Measurements from ENCODE around the gene LUZP2. TPM values are rescaled to one million over a fixed set of nuclear protein-coding genes. Genes with fewer than 3 reads are reported as not detected.
"Not testable (repeated sequence)": the region's sequence is repeated elsewhere in the genome, so short reads cannot be mapped to it uniquely, and the experiment has no call there.

LUZP2 gene
- total RNA-seq, 1 donor from 2014 or later: 0.18 TPM

GRCh38 chr11:24861440-24861839, 364.6 kb downstream of the LUZP2 start:
- DNase-seq (ENCODE audit: low spot score): no peak
- intact Hi-C loops (cut with DNase I): no loop called here
- no peak for ATAC-seq

GRCh38 chr11:24866743-24867142, 369.9 kb downstream of the LUZP2 start:
- no peak for DNase-seq (ENCODE audit: low spot score)
- no peak for ATAC-seq
- intact Hi-C loops (cut with DNase I): no loop called here

DNA sequence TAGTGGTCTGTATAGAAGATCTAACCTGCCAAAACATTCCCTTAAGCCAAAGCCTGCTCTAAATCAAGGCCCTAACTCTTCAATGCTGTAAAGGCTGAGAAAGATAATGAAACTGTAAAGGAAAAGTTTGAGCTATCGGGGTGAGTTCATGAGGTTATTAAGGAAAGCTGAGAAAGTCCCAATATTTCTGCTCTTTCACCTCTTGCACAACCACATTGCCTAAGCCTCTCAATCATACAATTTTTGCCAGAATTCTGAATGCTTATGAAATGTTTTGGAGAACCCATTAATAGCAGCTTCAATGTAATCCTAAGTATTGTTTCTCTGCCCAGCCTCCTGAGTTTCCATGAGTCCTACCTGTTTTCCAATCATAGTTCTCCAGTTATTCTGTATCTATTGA, 373.2 kb downstream of the LUZP2 start:
- intact Hi-C loops (cut with DNase I): no loop called here
- DNase-seq (ENCODE audit: low spot score) (no peak), ATAC-seq (peak; percentile 45)

DNA sequence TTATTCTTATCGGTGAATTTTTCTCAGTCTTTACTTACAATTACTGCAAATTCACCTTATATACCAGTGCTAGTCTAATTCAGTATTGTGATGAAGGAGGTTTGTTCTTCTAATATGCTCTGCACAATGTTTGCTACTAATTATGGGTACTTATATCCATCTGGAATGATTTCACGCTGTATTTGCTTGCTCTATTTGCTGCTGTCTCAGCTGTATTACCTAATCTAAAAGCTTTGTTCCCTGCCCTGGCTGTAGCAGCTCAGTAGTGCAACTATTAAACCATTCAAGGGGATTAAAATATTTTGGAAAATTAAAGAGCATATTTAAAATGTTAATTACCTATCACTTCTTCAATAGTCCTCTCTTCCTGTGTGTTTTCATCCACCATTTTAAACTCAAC, 375.3 kb downstream of the LUZP2 start:
- intact Hi-C loops (cut with DNase I): no loop called here
- DNase-seq (ENCODE audit: low spot score) (no peak), ATAC-seq (no peak)

DNA sequence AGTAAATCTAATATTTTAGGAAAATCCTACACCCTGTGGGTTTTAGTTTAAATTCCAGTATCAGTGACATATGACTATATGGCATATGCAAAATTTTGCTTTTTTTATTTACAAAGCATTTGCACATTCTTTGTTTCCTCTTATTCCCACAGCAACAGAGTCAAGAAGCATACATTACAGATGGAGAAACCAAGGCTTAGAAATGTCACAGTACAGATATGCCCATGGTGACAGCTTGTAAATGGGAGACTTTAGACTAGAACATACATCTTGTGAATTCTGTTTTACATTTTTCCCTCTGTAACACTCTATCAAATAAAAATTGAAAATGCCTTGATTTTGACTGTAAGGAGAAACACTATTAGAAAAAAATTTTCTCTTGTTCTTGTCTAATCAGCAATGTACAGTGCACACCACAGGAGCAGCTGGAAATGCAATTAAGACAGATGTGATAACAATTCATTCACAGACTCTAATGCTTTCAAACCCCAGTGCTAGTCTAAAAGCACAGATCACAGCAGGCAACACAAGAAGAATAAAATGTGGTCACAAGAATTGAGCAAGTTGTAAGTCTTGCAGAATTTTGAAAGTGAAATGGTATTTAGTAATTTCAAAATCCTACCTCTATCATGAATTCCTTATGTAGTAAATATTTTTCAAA, 375.9 kb downstream of the LUZP2 start:
- ATAC-seq (no peak), DNase-seq (ENCODE audit: low spot score) (no peak)
- intact Hi-C loops (cut with DNase I): no loop called here

- no peak for DNase-seq (ENCODE audit: low spot score)
- ATAC-seq: no peak
- intact Hi-C loops (cut with DNase I): no loop called here
Measured at GRCh38 chr11:24880962-24881361, 384.1 kb downstream of the LUZP2 start.

- DNase-seq (ENCODE audit: low spot score) (no peak), ATAC-seq (no peak)
- intact Hi-C loops (cut with DNase I): no loop called here
Measured at GRCh38 chr11:24885580-24886173, 388.8 kb downstream of the LUZP2 start.

- DNase-seq (ENCODE audit: low spot score): no peak
- intact Hi-C loops (cut with DNase I): no loop called here
- ATAC-seq: no peak
Measured at GRCh38 chr11:24886880-24887619, 390.2 kb downstream of the LUZP2 start.

GRCh38 chr11:24890426-24890825, 393.6 kb downstream of the LUZP2 start:
- no peak for ATAC-seq
- DNase-seq (ENCODE audit: low spot score): no peak
- intact Hi-C loops (cut with DNase I): no loop called here

DNA sequence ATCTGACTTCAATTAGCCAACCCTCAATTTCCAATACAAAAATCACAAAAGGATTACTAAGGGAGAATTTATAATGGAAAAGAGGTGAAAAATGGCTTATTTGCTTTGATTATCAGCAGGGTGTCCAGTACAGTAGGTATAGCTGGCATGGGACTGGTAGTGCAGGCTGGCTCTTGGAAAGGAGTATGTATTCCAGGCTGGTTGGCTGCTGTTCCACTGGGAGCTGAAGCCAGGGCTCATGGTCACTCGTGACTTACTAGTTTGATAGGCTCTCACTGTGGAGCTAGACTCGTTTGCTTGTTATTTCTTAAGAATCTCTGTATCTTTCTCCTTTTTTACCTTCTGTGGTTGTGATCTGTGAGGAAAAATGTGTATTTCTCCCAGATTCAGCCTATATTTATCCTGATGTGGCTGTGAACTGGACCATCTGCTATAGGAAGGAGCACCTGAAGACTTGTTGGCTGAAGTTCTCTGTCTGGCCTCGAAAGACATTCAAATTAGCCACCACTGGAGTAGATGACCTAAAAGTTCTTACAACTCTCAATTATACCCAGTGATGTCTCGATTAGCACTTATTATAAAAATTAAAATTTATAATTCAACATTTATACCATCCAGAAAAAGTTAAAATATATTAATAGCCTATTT, 395.1 kb downstream of the LUZP2 start:
- intact Hi-C loops (cut with DNase I); ATAC-seq; DNase-seq (ENCODE audit: low spot score): not testable (repeated sequence)

DNA sequence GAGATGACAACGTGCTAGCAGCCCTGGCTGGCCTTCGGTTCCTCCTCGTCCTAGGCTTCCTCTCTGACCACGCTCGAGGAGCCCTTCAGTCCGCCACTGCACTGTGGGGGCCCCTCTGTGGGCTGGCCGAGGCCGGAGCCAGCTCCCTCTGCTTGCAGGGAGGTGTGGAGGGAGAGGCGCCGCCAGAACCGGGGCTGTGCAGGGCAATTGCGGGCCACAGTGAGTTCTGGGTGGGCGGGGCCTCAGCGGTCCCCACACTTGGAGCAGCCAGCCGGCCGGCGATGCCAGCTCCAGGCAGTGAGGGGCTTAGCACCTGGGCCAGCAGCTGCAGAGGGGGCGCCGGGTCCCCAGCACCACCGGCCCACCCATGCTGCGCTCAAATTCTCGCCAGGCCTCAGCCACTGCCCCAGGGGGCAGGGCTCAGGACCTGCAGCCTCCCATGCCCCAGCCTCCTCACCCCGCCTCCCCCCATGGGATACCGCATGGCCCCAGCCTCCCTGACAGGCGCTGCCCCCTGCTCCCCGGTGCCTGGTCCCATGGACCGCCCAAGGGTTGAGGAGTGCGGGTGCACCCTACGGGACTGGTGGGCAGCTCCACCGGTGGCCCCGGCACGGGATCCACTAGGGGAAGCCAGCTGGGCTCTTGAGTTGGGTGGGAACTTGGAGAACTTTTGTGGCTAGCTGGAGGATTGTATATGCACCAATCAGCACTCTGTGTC, 399.4 kb downstream of the LUZP2 start:
- intact Hi-C loops (cut with DNase I): no loop called here
- ATAC-seq (no peak), DNase-seq (ENCODE audit: low spot score) (no peak)

DNA sequence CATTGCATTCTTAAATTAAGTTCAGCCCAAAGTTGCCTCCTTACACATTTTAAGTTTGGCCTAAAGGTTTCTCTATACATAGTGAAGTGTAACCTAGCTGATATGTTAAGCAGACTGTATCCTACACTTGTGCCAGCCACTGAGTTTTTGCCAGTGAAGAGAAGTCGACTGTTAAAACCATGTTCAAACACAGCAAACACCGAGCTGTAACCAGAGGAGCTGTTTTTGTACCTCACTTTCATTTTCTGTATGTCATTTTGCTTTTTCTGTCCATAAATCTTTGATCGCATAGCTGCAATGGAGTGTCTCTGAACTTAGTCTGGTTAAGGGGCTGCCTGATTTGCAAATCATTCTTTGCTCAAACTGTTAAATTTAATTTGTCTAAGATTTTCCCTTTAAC, 403.7 kb downstream of the LUZP2 start:
- intact Hi-C loops (cut with DNase I): no loop called here
- DNase-seq (ENCODE audit: low spot score) (no peak), ATAC-seq (no peak)

GRCh38 chr11:24900960-24901549, 404.2 kb downstream of the LUZP2 start:
- intact Hi-C loops (cut with DNase I): no loop called here
- ATAC-seq: no peak

GRCh38 chr11:24903555-24903954, 406.7 kb downstream of the LUZP2 start:
- ATAC-seq (no peak), DNase-seq (ENCODE audit: low spot score) (no peak)
- intact Hi-C loops (cut with DNase I): no loop called here

More at GRCh38 chr11:24900960-24901549, 404.2 kb downstream of the LUZP2 start:
- DNase-seq (ENCODE audit: low spot score): no peak

DNA sequence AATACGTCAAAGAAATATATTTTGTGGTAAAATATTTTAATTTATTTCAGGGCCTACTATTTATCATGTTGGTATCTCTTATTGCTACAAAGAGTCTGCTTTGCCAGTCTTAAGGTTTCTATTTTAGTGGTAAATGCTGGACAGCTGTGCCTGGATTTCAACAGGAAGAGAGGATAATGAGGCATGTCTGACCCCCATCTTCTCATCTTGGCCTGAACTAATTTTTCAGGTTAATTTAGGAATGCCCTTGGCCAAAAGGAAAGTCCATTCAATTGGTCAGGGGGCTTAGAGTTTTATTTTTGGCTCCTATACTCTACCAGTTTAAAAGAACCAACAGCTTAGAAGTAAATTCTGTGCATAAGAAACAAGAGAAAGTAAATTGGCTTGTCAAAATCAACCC, 428.2 kb downstream of the LUZP2 start:
- intact Hi-C loops (cut with DNase I): no loop called here
- ATAC-seq: no peak
- no peak for DNase-seq (ENCODE audit: low spot score)

GRCh38 chr11:24932110-24933000, 435.5 kb downstream of the LUZP2 start:
- intact Hi-C loops (cut with DNase I): no loop called here
- ATAC-seq (no peak), DNase-seq (ENCODE audit: low spot score) (no peak)

- ATAC-seq (no peak), DNase-seq (ENCODE audit: low spot score) (no peak)
- intact Hi-C loops (cut with DNase I): no loop called here
Measured at GRCh38 chr11:24934733-24935439, 438.0 kb downstream of the LUZP2 start.
